22Rv1 (cell line): ENCODE results near the gene CAPN7.

Experiments used
- ZFX ChIP-seq: fragments of 450-650 bp; IDR thresholded peaks from 2 replicates; pipeline ENCODE4 v1.6.1; 2017; ENCODE audit warnings: antibody characterized with exemption, borderline replicate concordance
- TF ChIP-seq, protein P1 (sequence below): fragments of 450-650 bp; IDR thresholded peaks from 2 replicates; pipeline ENCODE4 v1.5.1; 2017; ENCODE audit warnings: mild to moderate bottlenecking

DNA sequence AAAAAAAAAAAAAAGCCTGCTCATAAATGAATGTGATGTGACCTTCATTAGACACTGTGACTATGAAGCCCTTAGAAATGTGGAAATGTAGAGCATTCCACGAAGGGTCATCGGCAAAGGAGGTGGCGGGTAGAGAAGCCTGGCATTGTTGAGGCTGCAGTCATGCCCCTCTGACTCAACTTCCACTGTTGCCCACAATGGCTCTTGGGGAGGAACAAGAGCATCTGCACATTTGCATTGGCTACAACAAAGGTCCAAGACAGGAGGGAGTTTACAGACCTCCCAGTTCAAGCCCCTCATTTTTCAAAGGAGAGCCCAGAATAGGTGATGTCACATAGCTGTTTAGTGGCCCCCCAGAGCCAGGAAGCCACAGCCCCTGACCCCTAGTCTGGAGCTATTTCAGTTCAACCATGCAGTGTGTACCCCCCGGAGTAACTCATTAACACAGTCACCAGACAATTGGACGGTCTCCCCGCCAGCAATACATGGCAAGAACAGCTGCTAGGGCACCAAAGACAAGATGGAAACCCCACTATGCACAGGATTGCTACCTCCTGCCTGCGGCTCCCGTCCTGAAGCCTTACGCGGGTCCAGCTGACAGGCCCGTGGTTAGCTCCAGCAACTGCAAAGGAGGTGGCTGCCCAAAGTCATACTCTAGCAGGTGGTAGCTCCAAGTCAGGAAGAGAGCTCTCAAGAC lies 70.1 kb downstream of the CAPN7 start:
- TF ChIP-seq, protein P1, sequence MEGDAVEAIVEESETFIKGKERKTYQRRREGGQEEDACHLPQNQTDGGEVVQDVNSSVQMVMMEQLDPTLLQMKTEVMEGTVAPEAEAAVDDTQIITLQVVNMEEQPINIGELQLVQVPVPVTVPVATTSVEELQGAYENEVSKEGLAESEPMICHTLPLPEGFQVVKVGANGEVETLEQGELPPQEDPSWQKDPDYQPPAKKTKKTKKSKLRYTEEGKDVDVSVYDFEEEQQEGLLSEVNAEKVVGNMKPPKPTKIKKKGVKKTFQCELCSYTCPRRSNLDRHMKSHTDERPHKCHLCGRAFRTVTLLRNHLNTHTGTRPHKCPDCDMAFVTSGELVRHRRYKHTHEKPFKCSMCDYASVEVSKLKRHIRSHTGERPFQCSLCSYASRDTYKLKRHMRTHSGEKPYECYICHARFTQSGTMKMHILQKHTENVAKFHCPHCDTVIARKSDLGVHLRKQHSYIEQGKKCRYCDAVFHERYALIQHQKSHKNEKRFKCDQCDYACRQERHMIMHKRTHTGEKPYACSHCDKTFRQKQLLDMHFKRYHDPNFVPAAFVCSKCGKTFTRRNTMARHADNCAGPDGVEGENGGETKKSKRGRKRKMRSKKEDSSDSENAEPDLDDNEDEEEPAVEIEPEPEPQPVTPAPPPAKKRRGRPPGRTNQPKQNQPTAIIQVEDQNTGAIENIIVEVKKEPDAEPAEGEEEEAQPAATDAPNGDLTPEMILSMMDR, result no peak
- no peak for TF ChIP-seq ZFX
